Upper lobe of left lung (tissue), 4 donors: ENCODE results near the gene FXYD4.

Experiments
- CTCF ChIP-seq, 6 experiments: fragments of 450-650 bp in 4 of 6; fragments of 200-600 bp in 2 of 6; sonication (generic) in 2 of 6; IDR thresholded peaks; one replicate each; pipeline ENCODE4 v1.5.1; 2016 to 2019; ENCODE audit warnings: antibody characterized with exemption in 6 of 6
- EP300 ChIP-seq, 4 donors: sonication (generic); formaldehyde crosslinking; IDR thresholded peaks; one replicate each; pipeline ENCODE4 v1.5.1; 2017; ENCODE audit warnings: antibody characterized with exemption in 4 of 4, control low read depth in 2 of 4
- POLR2A ChIP-seq, 4 donors: fragments of 450-650 bp; IDR thresholded peaks; one replicate each; pipeline ENCODE4 v1.5.1; 2016 to 2017; ENCODE audit warnings: antibody characterized with exemption in 4 of 4, mild to moderate bottlenecking in 2 of 4
- POLR2AphosphoS5 ChIP-seq, 2 donors: sonication (generic); formaldehyde crosslinking; IDR thresholded peaks; one replicate each; pipeline ENCODE4 v1.5.1; 2017; ENCODE audit warnings: antibody characterized with exemption in 2 of 2

- TF ChIP-seq POLR2A (IDR thresholded peaks at IDR 0.05) (no peak), CTCF (IDR thresholded peaks at IDR 0.05) (no peak), POLR2AphosphoS5 (IDR thresholded peaks at IDR 0.05) (no peak), EP300 (IDR thresholded peaks at IDR 0.05) (no peak)
These were observed 27.4 kb upstream of the FXYD4 start for GRCh38 chr10:43344051-43344450.
